Measurements from ENCODE around the gene RAB6D. TPM values are rescaled to one million over a fixed set of nuclear protein-coding genes. Genes with fewer than 3 reads are reported as not detected.
"Not testable (repeated sequence)": the region's sequence is repeated elsewhere in the genome, so short reads cannot be mapped to it uniquely, and the experiment has no call there.

The RAB6D gene
- total RNA-seq, 1 donor from 2014 or later = not detected

DNA sequence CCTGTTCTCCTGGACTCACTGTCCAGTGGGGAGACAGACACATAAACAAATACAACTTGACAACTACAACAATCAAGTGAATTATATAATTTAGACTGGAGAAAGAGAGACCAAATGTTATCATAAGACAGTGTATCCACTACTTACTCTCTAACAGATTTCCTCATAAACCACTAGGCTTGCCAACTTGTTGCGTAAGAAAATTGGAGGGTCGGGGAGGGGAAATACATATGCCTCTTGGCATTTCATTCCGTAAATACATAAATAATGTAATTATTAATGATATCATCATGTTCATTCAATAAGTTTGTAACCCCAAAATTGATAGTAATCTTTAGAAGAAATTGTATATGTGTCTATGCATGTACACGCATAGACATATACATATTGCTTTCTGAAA lies 14.9 kb downstream of the RAB6D start:
- intact Hi-C loops (cut with micrococcal nuclease) = no loop called here
- TF ChIP-seq, protein P1, sequence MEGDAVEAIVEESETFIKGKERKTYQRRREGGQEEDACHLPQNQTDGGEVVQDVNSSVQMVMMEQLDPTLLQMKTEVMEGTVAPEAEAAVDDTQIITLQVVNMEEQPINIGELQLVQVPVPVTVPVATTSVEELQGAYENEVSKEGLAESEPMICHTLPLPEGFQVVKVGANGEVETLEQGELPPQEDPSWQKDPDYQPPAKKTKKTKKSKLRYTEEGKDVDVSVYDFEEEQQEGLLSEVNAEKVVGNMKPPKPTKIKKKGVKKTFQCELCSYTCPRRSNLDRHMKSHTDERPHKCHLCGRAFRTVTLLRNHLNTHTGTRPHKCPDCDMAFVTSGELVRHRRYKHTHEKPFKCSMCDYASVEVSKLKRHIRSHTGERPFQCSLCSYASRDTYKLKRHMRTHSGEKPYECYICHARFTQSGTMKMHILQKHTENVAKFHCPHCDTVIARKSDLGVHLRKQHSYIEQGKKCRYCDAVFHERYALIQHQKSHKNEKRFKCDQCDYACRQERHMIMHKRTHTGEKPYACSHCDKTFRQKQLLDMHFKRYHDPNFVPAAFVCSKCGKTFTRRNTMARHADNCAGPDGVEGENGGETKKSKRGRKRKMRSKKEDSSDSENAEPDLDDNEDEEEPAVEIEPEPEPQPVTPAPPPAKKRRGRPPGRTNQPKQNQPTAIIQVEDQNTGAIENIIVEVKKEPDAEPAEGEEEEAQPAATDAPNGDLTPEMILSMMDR (IDR thresholded peaks at IDR 0.05) = no peak
- peaks cover 3% of the 10 kb centered on the region for H3K9me3 Mint-ChIP-seq
- H3K36me3 Mint-ChIP-seq (ENCODE audit: low read depth) = no peaks in the 10 kb centered on the region
- peaks cover 6% of the 10 kb centered on the region for H3K27me3 Mint-ChIP-seq
- CTCF ChIA-PET = no interaction called here
- POLR2A ChIA-PET = no interaction called here
- H3K4me1 Mint-ChIP-seq = no peaks in the 10 kb centered on the region
- H3K27ac Mint-ChIP-seq = no peak overlapping the region
- DNase-seq (no peak), ATAC-seq (ENCODE audit: low read depth) (no peak)
- no peak overlapping the region for H3K4me3 Mint-ChIP-seq

DNA sequence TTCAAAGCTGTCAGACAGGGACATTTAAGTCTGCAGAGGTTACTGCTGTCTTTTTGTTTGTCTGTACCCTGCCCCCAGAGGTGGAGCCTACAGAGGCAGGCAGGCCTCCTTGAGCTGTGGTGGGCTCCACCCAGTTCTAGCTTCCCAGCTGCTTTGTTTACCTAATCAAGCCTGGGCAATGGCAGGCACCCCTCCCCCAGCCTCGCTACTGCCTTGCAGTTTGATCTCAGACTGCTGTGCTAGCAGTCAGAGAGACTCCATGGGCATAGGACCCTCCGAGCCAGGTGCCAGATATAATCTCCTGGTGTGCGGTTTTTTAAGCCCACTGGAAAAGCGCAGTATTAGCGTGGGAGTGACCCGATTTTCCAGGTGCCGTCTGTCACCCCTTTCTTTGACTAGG lies 16.9 kb downstream of the RAB6D start:
- ATAC-seq (ENCODE audit: low read depth); H3K4me3 Mint-ChIP-seq; H3K27ac Mint-ChIP-seq; H3K36me3 Mint-ChIP-seq (ENCODE audit: low read depth); H3K27me3 Mint-ChIP-seq; DNase-seq; H3K4me1 Mint-ChIP-seq; H3K9me3 Mint-ChIP-seq; POLR2A ChIA-PET; intact Hi-C loops (cut with micrococcal nuclease); CTCF ChIA-PET: not testable (repeated sequence)

DNA sequence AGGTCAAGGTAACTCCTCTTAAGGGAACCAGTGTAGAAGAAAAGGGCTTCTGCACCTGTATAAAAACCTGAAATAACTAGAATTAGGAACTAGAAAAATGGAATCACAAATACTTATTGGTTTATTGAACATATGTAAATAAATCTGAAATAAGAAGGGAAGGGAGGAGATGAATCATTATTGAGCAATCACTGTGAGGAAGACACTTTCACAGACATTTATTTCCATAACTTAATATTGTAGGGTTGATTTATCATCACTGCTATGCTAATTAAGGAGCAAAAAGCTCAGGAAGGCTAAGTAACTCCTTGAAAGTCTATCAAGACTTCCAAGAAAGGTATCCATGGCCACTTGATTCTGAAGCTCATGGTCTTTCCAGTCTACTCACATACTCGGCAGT lies 24.7 kb downstream of the RAB6D start:
- POLR2A ChIA-PET; CTCF ChIA-PET; H3K9me3 Mint-ChIP-seq; H3K36me3 Mint-ChIP-seq (ENCODE audit: low read depth); ATAC-seq (ENCODE audit: low read depth); DNase-seq; intact Hi-C loops (cut with micrococcal nuclease); H3K4me3 Mint-ChIP-seq; H3K27ac Mint-ChIP-seq; H3K4me1 Mint-ChIP-seq: not testable (repeated sequence)
- peaks cover 14% of the 10 kb centered on the region for H3K27me3 Mint-ChIP-seq

DNA sequence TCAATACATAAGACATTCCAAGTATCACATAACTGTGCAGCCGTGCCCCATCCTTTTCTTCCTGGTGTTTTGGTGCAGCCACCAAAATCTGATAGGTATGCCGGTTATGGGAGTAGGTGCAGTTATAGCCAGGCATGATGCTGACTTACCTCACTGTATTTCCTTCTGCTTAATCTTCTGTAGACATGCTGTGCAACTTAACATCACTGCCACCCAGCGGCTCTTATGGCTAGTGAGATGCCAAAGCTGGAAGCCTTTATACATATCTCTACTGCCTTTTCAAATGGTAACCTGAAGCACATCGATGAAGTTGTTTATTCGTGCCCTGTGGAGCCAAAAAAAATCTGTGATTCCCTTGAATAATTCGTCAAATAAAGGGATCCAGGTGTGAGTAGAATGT lies 28.6 kb downstream of the RAB6D start:
- H3K4me3 Mint-ChIP-seq; ATAC-seq (ENCODE audit: low read depth); H3K4me1 Mint-ChIP-seq; DNase-seq; POLR2A ChIA-PET; H3K9me3 Mint-ChIP-seq; CTCF ChIA-PET; H3K36me3 Mint-ChIP-seq (ENCODE audit: low read depth); intact Hi-C loops (cut with micrococcal nuclease); H3K27ac Mint-ChIP-seq: not testable (repeated sequence)
- H3K27me3 Mint-ChIP-seq = peaks cover 26% of the 10 kb centered on the region

DNA sequence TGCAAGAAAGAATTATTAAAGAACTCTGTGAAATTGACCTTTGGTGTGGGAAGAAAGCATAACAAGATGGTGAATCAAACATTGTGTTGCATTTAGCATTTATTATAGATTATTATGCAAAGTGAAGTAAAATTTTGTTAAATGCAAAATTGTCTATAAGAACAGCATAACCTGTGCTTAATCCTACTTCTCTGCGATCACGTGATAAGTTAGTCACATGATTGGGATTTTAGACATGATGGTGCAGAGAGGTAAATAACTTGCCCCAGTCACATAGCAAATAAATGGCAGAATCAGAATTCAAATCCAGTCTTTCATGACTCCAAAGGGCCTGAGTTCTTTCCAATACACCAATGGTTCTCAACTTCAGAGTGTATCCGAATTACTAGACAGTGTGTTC lies 31.3 kb downstream of the RAB6D start:
- ATAC-seq (ENCODE audit: low read depth); H3K4me1 Mint-ChIP-seq; DNase-seq; H3K4me3 Mint-ChIP-seq; intact Hi-C loops (cut with micrococcal nuclease); CTCF ChIA-PET; H3K36me3 Mint-ChIP-seq (ENCODE audit: low read depth); H3K9me3 Mint-ChIP-seq; H3K27ac Mint-ChIP-seq; POLR2A ChIA-PET: not testable (repeated sequence)
- H3K27me3 Mint-ChIP-seq = peaks cover 25% of the 10 kb centered on the region

DNA sequence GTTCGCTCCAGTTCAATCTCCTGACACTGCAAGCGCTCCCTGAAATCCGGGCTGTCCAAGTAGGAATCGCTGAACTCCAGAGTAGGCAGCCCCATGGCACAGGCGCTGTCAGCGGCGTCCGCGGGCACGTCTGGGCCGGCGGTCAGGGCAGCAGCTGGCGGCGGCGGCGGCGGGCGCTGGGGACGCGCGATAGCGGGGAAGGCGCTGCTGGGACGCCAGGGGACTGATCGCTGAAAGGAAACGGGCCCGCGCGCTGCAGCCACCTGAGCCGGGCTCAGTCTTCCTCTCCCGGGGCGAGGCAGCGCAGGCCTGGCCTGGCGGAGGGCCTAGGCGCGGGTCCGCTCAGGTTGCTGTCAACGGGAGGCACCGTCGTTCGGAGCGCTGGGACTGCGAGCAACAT lies 33.0 kb downstream of the RAB6D start:
- intact Hi-C loops (cut with micrococcal nuclease); POLR2A ChIA-PET; H3K4me3 Mint-ChIP-seq; ATAC-seq (ENCODE audit: low read depth); DNase-seq; H3K27ac Mint-ChIP-seq; H3K9me3 Mint-ChIP-seq; H3K4me1 Mint-ChIP-seq; H3K36me3 Mint-ChIP-seq (ENCODE audit: low read depth); CTCF ChIA-PET: not testable (repeated sequence)
- peaks cover 27% of the 10 kb centered on the region for H3K27me3 Mint-ChIP-seq

DNA sequence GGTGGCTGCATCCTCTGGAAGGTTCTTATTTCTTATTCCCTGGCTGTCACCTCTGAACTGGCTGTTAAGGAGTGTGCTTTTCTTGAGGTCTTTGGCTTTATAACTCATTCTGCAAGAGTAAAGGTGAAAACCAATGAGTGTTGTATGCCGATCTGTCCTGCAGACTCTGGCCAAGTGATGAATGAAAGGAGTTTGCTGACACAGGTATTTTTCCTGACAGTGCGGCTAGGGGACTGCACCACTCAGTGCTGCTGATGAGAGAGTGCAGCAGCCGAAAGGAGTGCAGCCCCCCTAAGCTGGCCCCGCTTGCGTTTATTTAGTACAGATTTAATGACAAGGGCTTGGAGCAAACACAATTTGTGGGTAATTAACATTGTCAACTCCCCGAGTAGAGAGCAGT lies 41.8 kb downstream of the RAB6D start:
- intact Hi-C loops (cut with micrococcal nuclease) = no loop called here
- Mint-ChIP-seq H3K27me3 (peaks cover 10% of the 10 kb centered on the region), H3K36me3 (ENCODE audit: low read depth) (no peaks in the 10 kb centered on the region), H3K4me3 (no peak overlapping the region), H3K4me1 (no peaks in the 10 kb centered on the region), H3K9me3 (peaks cover 6% of the 10 kb centered on the region), H3K27ac (no peak overlapping the region)
- DNase-seq (no peak), ATAC-seq (ENCODE audit: low read depth) (no peak)
- ChIA-PET CTCF (no interaction called here), POLR2A (no interaction called here)
- TF ChIP-seq, protein P1 (IDR thresholded peaks at IDR 0.05) = no peak

DNA sequence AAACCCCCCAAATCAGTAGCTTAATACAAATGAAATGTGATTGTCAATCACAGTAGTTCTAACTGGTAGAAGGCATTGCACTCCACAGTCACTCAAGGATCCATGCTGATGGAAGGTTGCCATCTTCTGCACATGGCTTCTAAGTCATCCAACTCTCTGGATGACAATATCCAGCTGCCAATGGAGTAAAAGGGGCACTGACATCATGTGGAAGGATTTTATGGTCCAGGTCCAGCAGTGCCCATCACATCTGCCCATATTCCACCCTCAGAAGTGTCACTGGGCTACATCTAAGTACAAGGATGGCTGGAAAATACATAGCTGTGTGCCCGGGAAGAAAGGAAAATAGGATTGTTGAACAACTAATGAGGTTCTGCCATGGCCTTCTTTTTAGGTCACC lies 42.6 kb downstream of the RAB6D start:
- H3K4me3 Mint-ChIP-seq; H3K9me3 Mint-ChIP-seq; DNase-seq; CTCF ChIA-PET; POLR2A ChIA-PET; H3K36me3 Mint-ChIP-seq (ENCODE audit: low read depth); H3K4me1 Mint-ChIP-seq; intact Hi-C loops (cut with micrococcal nuclease); H3K27me3 Mint-ChIP-seq; H3K27ac Mint-ChIP-seq; ATAC-seq (ENCODE audit: low read depth): not testable (repeated sequence)

DNA sequence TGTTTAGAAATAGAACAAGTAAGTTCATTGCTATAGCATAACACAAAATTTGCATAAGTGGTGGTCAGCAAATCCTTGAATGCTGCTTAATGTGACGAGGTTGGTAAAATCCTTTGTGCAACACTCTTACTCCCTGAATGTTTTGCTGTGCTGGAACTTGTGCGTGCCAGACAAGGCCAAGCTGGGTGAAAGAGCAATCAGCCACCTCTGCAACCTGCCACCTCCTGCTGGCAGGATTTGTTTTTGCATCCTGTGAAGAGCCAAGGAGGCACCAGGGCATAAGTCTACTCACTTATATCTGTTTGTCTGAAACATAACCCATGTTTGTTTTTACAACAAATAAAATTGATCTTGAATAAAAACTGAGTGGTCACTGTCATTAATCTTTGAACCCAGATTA lies 53.0 kb downstream of the RAB6D start:
- H3K4me1 Mint-ChIP-seq; H3K4me3 Mint-ChIP-seq; CTCF ChIA-PET; DNase-seq; ATAC-seq (ENCODE audit: low read depth); H3K36me3 Mint-ChIP-seq (ENCODE audit: low read depth); H3K27ac Mint-ChIP-seq; intact Hi-C loops (cut with micrococcal nuclease); H3K9me3 Mint-ChIP-seq; POLR2A ChIA-PET; H3K27me3 Mint-ChIP-seq: not testable (repeated sequence)
